ENCODE results near the gene FBXW9. TPM values are rescaled to one million over a fixed set of nuclear protein-coding genes. Genes with fewer than 3 reads are reported as not detected.

FBXW9 gene
- total and polyA plus RNA-seq, 2 of the 13 experiments (the other 11 are each of a cell fraction or from before 2014, with no cell fraction given), result 5.7 to 6.1 TPM

GRCh38 chr19:12696366-12697335 is at the start of gene FBXW9 (continued):
- TF ChIP-seq CHD4 (IDR thresholded peaks at IDR 0.05; ENCODE audit: borderline replicate concordance, low read length) (no peak), CCDC6 (CRISPR knock-in tag; IDR thresholded peaks at IDR 0.05) (no peak), HDAC1 (CRISPR knock-in tag; IDR thresholded peaks at IDR 0.05) (peak; percentile 99), ZFP41 (CRISPR knock-in tag; IDR thresholded peaks at IDR 0.05; ENCODE audit: borderline replicate concordance) (no peak), SNAPC2 (CRISPR knock-in tag; IDR thresholded peaks at IDR 0.05) (0 out of 2 replicates have a peak, but pooled peaks have one; percentile 34), RFX1 (IDR thresholded peaks at IDR 0.05) (peak; percentile 92), ZNF33B (CRISPR knock-in tag; IDR thresholded peaks at IDR 0.05) (peak; percentile 50; the same call in 1 of the 2 replicates), ZNF441 (CRISPR knock-in tag; IDR thresholded peaks at IDR 0.05; ENCODE audit: borderline replicate concordance) (peak; percentile 63; the same call in 1 of the 2 replicates), ZNF556 (CRISPR knock-in tag; IDR thresholded peaks at IDR 0.05; ENCODE audit: borderline replicate concordance) (peak; percentile 69; the same call in 1 of the 2 replicates), ZNF225 (CRISPR knock-in tag; IDR thresholded peaks at IDR 0.05) (peak; percentile 24; the same call in 1 of the 2 replicates), ZNF160 (CRISPR knock-in tag; IDR thresholded peaks at IDR 0.05) (0 out of 2 replicates have a peak, but pooled peaks have one; percentile 59), CENPBD1 (CRISPR knock-in tag; IDR thresholded peaks at IDR 0.05; ENCODE audit: borderline replicate concordance, low read depth) (no peak), THAP9 (CRISPR knock-in tag; IDR thresholded peaks at IDR 0.05; ENCODE audit: borderline replicate concordance) (peak; percentile 70; the same call in 1 of the 2 replicates), ZFP36 (IDR thresholded peaks at IDR 0.05; ENCODE audit: borderline replicate concordance, low read depth, low read length, partially characterized antibody) (no peak), DMAP1 (CRISPR knock-in tag; IDR thresholded peaks at IDR 0.05) (peak; percentile 69; the same call in 1 of the 2 replicates), POLR2AphosphoS2 (IDR thresholded peaks at IDR 0.05; ENCODE audit: low read depth, low read length) (peak; percentile 98), KDM3A (CRISPR knock-in tag; IDR thresholded peaks at IDR 0.05; ENCODE audit: low read depth) (no peak), CREBL2 (CRISPR knock-in tag; IDR thresholded peaks at IDR 0.05; ENCODE audit: borderline replicate concordance) (no peak), MTA3 (CRISPR knock-in tag; IDR thresholded peaks at IDR 0.05) (no peak), ZNF777 (CRISPR knock-in tag; IDR thresholded peaks at IDR 0.05) (peak; percentile 50; the same call in 1 of the 2 replicates), GTF2F1 (IDR thresholded peaks at IDR 0.05; ENCODE audit: low read length) (no peak), MEIS1 (CRISPR knock-in tag; IDR thresholded peaks at IDR 0.05; ENCODE audit: borderline replicate concordance) (peak; percentile 66; the same call in 1 of the 2 replicates), BRF2 (CRISPR knock-in tag; IDR thresholded peaks at IDR 0.05) (no peak), NFYB (CRISPR knock-in tag; IDR thresholded peaks at IDR 0.05) (no peak; the same call in 1 of the 2 replicates), SOX13 (IDR thresholded peaks at IDR 0.05) (no peak), SOX13 (CRISPR knock-in tag; conservative IDR thresholded peaks at IDR 0.05 in 1 of 2, IDR thresholded peaks at IDR 0.05 in 1 of 2) (0 out of 4 replicates have a peak, but pooled peaks of 1 of the 2 experiments have one; percentile 25)
